Head of caudate nucleus (tissue), 42 donors: ENCODE data around the gene DYRK3.
"Not testable (repeated sequence)": the region's sequence is repeated elsewhere in the genome, so short reads cannot be mapped to it uniquely, and the experiment has no call there.

ENCODE experiments used
- DNase-seq, 42 donors: peaks; one replicate each; pipeline versions ENCODE4 v3.0.0 to v3.0.0-alpha.2; 2020 to 2021; ENCODE audit warnings: mixed read lengths in 7 of 42
- intact Hi-C: fragments of 100-400 bp; cut with DNase I; formaldehyde crosslinking; loops from one replicate; pipeline ENCODE4 v1.15.0; 2022

The DYRK3 gene

GRCh38 chr1:206612129-206612876, 23.0 kb upstream of the DYRK3 start, which contains the start of gene EIF2D:
Gene EIF2D, minus strand, starts transcription at chr1:206612465. Its CDS starts 123 bp downstream, at chr1:206612342.
- peak; percentile 79 to 98 (median 95) for DNase-seq
- intact Hi-C loops = no loop called here

- intact Hi-C loops, DNase-seq: not testable (repeated sequence)
Observed at GRCh38 chr1:206626396-206626795, 8.9 kb upstream of the DYRK3 start.

DNA sequence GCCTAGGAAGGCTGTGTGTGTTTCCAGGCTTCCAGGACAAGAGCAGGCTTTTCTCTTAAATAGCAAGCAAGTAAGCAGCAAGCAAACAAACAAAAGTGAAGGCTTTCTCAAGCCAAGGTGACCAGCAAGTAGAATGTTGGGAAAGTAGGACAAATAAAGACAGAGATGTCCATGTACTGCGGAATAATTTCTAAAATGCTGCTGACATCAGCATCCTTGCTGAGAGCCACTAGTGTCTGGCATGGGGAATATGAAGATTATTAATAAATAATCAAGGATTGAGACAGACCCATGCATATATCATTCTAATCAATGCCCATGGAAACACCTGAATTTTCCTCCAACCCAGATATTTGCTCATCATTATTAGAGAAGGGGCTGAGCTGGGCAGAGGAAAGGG, 6.4 kb upstream of the DYRK3 start:
- DNase-seq = no peak
- intact Hi-C loops = no loop called here

DNA sequence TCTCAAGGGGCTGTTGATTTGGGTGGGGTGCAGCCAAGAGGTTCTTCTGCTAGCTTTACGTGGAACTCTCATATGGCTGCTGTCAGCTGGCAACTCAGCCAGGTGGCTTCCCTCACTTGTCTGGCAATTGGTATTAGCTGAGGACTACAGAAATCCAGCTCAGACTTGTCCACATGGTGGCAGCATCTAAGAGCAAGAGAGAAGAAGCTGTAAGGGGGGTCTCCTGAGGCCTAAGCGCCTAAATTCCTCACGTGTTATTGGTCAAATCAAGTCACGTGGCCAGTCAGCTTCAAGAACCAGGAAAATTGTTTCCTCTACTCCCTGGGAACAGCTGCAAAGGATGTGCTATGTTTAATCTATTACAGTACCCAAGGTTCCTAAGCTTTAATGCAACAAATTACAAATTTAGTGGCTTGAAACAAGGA, 4.2 kb upstream of the DYRK3 start:
- intact Hi-C loops = loop anchor here (10.0 kb wide), 1 partner anchor 284 kb away; no protein-coding TSS in a partner anchor
- DNase-seq = peak in 15 of 42 donors; percentile 5 to 52 (median 25)

DNA sequence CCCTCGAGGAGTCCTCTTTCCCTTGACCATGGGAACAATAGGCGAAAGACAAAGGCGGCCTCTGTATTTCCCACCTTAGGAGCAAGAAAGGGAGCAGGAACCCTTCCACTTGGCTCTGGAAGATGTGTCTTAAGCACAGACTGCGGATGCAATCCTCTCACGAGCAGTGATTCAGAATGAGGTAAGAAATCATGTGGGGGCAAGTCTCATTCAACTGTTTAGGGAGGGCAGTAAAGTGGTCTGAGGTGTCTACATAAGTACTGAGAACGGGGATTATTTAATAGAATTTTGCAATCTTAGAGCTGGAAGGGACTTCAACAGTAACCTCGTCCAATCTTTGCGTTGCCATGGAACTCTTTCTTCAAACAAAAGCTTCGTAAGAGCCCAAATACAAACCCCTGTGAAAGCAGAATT, 1.6 kb upstream of the DYRK3 start:
- intact Hi-C loops = loop anchor here (10.0 kb wide), 1 partner anchor 281 kb away; no protein-coding TSS in a partner anchor
- peak in 2 of 42 donors; percentile 5 to 52 for DNase-seq

GRCh38 chr1:206634365-206635079, 814 bp upstream of the DYRK3 start:
- DNase-seq = peak; percentile 87 to 99 (median 94)
- intact Hi-C loops = loop anchor here (10.0 kb wide), 1 partner anchor 280 kb away; no protein-coding TSS in a partner anchor

- no peak for DNase-seq
- intact Hi-C loops = loop anchor here (10.0 kb wide), 1 partner anchor 279 kb away; no protein-coding TSS in a partner anchor
Observed at GRCh38 chr1:206635978-206636345, 626 bp downstream of the DYRK3 start.

DNA sequence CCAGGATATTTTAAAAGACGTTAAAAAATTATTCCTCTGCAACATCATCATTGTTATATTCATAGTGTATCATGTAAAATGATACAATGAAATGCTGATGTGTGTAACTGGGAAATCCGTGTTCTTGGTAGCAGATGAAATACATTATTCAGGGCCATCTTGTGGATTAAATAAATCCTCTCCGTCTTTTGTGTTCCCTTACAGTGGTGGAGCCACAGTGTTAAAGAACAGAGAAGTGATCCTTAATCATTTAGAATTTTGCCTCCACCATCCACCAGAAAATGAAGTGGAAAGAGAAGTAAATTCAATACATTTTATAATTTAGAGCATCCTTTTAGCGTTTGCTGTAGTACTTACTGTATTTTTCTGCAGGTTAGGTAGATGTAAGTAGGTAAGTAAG, 1.3 kb downstream of the DYRK3 start:
- intact Hi-C loops = loop anchor here (10.0 kb wide), 1 partner anchor 278 kb away; no protein-coding TSS in a partner anchor
- DNase-seq = no peak

DNA sequence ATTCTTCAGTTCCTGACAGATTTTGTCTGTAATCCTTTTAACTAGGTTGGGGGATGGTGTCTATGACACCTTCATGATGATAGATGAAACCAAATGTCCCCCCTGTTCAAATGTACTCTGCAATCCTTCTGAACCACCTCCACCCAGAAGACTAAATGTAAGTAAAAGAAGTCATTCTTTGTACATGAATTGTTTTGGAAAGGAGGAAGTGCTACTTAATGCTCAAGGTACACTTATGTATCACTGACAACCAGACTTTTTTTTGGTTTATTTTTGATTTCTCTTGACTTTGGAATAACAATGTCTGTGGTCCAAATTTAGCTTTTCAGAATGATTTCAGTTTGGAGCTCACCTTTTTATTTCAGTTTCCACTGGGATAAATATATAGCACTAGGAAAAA, 2.3 kb downstream of the DYRK3 start:
- intact Hi-C loops = loop anchor here (10.0 kb wide), 1 partner anchor 277 kb away; no protein-coding TSS in a partner anchor
- DNase-seq = no peak

- DNase-seq, intact Hi-C loops: not testable (repeated sequence)
Observed at GRCh38 chr1:206642074-206642473, 6.7 kb downstream of the DYRK3 start.

DNA sequence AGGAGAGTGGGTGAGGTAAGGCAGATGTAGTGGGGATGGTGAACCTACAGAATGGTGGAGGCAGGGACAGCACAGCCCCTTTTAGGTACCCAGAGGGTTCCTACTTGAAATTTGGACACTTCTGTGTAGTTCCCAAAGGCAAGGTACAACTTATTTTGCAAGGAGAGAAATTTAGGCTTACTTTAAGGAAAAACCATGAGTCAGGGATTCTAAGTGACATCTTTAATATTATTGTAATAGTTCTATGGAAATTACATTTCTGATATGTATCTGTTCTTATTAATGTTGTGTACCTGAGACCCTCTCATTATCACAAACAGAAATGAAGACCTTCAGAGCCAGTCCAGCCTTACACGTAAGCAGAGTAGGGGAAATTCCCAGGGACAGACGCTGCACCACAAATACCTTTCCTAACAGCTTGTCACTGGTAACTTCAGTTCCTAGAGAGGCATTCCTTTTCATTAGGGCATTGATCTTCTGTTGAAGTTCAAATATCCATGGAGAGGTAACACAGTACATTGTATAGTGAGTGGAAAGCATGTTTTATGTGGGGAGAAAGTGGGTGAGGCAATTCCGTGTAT, 7.9 kb downstream of the DYRK3 start:
- no peak for DNase-seq
- intact Hi-C loops = no loop called here

DNA sequence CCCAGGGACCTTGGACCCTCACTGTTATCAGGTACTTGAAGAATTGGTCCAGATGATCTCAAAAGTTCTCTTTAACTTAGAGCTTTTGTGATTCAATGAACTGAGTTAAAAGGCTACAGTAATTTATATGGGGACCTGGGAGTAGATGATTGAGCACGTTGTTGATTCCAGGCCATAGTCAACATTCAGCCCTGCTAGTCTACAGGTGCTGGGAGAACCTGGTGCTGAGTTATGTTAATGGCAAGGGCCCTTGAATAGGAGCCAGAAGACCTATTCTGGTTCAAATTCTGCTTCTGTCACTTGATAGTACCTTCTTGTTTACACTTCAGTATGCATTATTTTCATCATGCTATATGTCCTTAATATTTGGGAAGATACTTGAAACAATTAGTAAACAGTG, 11.2 kb downstream of the DYRK3 start:
- DNase-seq = no peak
- intact Hi-C loops = no loop called here

- intact Hi-C loops = no loop called here
- no peak for DNase-seq
Observed at GRCh38 chr1:206647224-206647623, 11.9 kb downstream of the DYRK3 start.

- no peak for DNase-seq
- intact Hi-C loops = no loop called here
Observed at GRCh38 chr1:206649261-206649921, 14.1 kb downstream of the DYRK3 start.

DNA sequence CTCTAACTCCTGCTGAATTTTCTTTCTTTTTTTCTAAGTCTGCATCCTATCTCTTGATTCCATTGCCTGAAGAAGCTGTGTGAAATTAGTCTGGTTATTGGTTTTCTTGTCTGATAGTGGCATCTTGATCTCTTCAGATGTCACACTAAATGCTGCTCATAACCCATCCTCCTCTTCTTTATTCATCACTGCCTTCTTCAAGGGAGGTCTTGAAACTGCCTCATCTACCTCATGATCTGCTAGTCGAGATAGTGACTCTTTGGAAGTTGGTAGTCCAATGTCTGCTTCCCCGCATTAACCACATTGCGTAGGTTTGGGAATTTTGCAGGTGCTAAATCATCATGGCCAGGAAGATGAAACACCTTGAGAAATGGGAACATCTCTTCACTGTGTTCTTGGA, 15.7 kb downstream of the DYRK3 start:
- intact Hi-C loops = no loop called here
- DNase-seq = no peak

DNA sequence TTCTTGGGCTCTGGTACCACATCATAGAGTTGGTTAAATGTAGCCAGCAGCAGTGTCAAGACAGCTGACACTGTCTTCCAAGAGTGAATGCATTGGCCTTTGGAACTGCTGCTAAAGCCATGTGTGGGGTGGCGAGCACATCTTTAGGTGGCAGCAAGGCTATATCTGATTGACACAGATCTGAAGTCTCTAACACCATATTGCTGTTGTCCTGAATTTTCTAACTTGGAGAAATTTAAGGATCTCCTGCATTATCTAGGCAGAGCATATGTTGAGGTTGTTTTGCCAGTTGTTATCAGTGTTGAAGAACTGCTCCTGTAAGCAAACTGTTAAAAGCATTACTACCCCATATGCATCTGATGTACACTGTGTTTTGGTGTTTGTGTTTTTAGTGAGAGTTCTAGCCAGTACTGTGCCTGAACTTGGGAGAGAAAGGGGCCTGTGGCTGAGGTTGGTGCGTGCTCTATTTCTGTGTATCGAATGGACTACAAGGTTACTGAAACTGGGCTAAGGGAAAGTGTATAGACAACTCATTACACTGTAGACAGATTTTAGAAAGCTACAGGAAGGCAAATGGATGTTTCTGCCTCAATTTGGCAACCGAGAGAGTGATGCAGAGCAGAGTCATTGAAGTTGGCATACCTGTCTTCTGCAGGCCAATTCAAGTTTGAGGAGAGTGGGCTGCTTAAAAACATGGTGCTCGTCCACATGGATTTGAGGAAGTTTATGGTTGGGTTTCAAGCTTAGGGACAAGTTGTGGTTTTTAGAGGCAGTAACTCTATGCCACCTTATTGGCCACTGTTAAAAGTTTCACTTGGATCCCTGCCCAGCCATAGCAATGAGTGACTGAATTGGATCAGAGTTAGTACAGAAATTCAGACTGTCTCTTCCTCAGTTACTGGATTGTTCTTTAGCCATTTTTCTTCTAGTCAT, 16.9 kb downstream of the DYRK3 start:
- intact Hi-C loops = no loop called here
- DNase-seq = peak in 1 of 42 donors; percentile 28

DNA sequence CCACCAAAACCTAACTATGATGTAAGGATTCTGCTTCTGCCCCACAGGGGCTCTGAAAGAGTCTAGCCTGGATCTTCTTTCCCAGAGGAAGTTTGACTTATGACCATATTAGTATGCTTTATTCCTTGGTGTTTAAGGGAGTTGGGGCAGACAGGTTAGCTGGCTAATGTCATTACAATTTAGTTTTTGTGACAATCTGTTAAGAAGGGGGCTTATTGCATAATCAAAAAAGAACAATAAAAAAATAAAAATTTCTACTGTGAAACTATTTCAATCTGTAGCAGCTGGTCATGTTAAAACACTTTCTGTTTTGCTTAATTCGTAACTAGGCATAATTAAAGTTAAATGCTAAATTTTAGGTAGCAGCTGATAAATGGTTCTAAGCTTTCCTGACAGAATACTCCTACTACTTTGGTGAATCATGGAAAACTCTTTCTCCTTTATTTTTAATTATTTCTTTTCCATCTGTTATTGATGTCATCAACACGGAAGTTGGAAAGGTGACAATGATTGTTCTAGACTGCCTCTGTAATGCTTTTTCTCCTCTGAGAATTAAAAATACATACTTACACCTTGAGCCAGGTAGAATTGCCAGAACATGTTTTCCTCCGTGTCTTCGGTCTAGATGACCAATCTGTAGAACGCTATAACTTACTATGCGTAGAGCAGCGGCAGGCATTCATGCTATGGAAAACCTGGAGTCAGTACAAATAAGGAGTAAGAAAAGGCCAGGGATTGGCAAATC, 18.6 kb downstream of the DYRK3 start:
- intact Hi-C loops = no loop called here
- no peak for DNase-seq
